Measurements from ENCODE around the gene HSPA12B. TPM values are rescaled to one million over a fixed set of nuclear protein-coding genes. Genes with fewer than 3 reads are reported as not detected.

HSPA12B gene
- total and polyA plus RNA-seq, 8 donors, result 14.6 to 31.8 (median 22.9) TPM

DNA sequence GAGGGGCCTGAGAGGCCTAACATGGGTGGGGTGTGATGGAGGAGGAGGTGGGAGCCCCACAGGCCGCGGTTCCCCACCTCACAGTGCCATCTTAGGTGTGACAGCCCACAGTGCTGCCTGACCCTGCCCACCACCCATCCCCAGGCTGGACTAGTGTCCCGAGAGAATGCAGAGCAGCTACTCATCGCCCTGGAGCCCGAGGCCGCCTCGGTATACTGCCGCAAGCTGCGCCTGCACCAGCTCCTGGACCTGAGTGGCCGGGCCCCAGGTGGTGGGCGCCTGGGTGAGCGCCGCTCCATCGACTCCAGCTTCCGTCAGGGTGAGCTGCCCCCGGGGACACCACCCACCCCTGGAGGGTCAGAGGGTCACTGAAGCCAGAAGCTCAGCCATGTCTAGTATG lies 15.6 kb downstream of the HSPA12B start:
- Histone ChIP-seq H3K27ac (no peak overlapping the region), H3K4me1 (peaks cover 0 to 44% of the 10 kb centered on the region in 2 donors), H3K36me3 (peaks cover 0 to 44% of the 10 kb centered on the region in 2 donors), H3K27me3 (peaks cover 0 to 58% of the 10 kb centered on the region in 2 donors), H3K9me3 (no peaks in the 10 kb centered on the region), H3K4me3 (no peak overlapping the region)
- intact Hi-C loops (cut with DNase I), result no loop called here
- TF ChIP-seq, protein P1, sequence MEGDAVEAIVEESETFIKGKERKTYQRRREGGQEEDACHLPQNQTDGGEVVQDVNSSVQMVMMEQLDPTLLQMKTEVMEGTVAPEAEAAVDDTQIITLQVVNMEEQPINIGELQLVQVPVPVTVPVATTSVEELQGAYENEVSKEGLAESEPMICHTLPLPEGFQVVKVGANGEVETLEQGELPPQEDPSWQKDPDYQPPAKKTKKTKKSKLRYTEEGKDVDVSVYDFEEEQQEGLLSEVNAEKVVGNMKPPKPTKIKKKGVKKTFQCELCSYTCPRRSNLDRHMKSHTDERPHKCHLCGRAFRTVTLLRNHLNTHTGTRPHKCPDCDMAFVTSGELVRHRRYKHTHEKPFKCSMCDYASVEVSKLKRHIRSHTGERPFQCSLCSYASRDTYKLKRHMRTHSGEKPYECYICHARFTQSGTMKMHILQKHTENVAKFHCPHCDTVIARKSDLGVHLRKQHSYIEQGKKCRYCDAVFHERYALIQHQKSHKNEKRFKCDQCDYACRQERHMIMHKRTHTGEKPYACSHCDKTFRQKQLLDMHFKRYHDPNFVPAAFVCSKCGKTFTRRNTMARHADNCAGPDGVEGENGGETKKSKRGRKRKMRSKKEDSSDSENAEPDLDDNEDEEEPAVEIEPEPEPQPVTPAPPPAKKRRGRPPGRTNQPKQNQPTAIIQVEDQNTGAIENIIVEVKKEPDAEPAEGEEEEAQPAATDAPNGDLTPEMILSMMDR (IDR thresholded peaks at IDR 0.05), result no peak
- peak in 1 of 4 donors; percentile 69 for DNase-seq
- no peak for ATAC-seq

DNA sequence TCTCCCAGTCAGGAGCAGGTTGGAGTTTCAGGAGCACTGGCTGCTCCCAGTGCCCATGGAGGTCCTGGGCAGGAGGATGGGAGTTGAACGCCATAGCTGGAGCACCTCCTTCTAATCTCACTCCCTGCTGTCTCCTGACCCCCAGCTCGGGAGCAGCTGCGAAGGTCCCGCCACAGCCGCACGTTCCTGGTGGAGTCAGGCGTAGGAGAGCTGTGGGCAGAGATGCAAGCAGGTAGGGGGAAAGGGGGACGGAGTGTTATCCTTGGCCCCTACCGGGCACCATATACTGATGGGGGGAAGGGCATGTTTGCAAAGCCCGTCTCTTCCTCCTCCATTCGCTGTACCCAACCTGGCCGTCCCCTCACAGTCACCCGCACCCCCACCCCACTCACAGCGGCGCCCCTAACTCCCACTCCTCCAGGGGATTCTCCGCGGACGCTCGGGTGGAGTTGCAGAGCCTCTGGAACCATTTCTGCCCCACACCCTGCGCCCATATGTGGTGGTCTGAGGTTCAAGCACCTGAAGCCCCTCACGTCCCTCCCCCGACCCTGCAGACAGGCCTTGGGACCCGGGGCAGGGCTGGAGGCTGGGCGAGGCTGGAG lies 16.7 kb downstream of the HSPA12B start:
- H3K9me3 ChIP-seq, result no peaks in the 10 kb centered on the region
- peaks cover 0 to 58% of the 10 kb centered on the region in 2 donors for H3K27me3 ChIP-seq
- no peak overlapping the region for H3K27ac ChIP-seq
- H3K36me3 ChIP-seq, result peaks cover 0 to 48% of the 10 kb centered on the region in 2 donors
- ATAC-seq (no peak), DNase-seq (peak in 1 of 4 donors; percentile 55)
- TF ChIP-seq, protein P1 (IDR thresholded peaks at IDR 0.05), result no peak
- intact Hi-C loops (cut with DNase I), result no loop called here
- peaks cover 0 to 49% of the 10 kb centered on the region in 2 donors for H3K4me1 ChIP-seq
- no peak overlapping the region for H3K4me3 ChIP-seq

DNA sequence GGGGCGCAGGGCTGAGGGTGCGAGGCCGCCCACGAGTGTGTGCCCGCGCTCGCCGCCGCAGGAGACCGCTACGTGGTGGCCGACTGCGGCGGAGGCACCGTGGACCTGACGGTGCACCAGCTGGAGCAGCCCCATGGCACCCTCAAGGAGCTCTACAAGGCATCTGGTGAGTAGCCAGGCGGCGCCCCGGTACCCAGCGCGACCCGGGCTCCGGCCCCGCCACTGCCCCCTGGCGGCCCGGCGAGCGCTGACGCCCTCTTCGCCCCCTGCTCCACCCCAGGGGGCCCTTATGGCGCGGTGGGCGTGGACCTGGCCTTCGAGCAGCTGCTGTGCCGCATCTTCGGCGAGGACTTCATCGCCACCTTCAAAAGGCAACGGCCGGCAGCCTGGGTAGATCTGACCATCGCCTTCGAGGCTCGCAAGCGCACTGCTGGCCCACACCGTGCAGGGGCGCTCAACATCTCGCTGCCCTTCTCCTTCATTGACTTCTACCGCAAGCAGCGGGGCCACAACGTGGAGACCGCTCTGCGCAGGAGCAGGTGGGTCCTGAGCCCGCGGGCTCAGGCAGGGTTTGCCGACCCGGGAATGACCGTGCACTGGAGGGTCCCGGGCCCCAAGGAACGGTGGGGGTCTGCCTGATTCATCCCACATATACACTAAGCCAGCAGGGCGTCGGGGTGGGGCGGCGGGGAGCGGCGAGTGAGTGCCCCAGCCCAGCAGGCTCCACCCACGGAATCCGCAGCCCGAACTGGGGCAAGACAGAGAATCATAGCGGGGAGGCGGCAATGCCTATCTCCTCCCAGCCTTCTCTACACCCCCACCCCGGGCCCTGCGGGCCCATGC lies 17.4 kb downstream of the HSPA12B start:
- H3K9me3 ChIP-seq, result no peaks in the 10 kb centered on the region
- H3K27ac ChIP-seq, result no peak overlapping the region
- H3K36me3 ChIP-seq, result peaks cover 0 to 54% of the 10 kb centered on the region in 2 donors
- H3K4me1 ChIP-seq, result peaks cover 0 to 42% of the 10 kb centered on the region in 2 donors
- H3K4me3 ChIP-seq, result no peak overlapping the region
- peaks cover 0 to 52% of the 10 kb centered on the region in 2 donors for H3K27me3 ChIP-seq
- peak; percentile 17 for ATAC-seq
- TF ChIP-seq, protein P1 (IDR thresholded peaks at IDR 0.05), result peak; percentile 46 to 73
- intact Hi-C loops (cut with DNase I), result no loop called here
- peak in 1 of 4 donors; percentile 87 for DNase-seq

DNA sequence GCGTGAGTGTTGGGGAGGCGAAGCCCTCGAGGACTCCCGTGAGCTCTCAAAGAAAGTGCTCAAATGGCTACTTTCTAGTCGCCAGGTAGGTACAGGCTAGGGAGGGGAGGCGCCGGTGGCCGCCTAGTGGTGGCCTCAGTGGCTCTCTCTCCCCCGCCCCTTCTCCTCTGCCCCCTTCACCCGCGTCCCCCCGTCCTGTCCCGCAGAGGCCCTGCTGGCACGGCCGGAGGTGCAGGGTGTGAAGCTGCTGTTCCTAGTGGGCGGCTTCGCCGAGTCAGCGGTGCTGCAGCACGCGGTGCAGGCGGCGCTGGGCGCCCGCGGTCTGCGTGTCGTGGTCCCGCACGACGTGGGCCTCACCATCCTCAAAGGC lies 18.8 kb downstream of the HSPA12B start:
- DNase-seq, result no peak
- intact Hi-C loops (cut with DNase I), result no loop called here
- peaks cover 0 to 65% of the 10 kb centered on the region in 2 donors for H3K36me3 ChIP-seq
- peak overlapping the region in 1 of 2 donors; percentile 47 for H3K4me3 ChIP-seq
- ATAC-seq, result no peak
- peaks cover 0 to 35% of the 10 kb centered on the region in 2 donors for H3K4me1 ChIP-seq
- TF ChIP-seq, protein P1 (IDR thresholded peaks at IDR 0.05), result no peak
- no peak overlapping the region for H3K27ac ChIP-seq
- H3K9me3 ChIP-seq, result no peaks in the 10 kb centered on the region
- peaks cover 0 to 44% of the 10 kb centered on the region in 2 donors for H3K27me3 ChIP-seq

All from left lung (tissue), 10 donors.